Suppressor macrophage (primary cell): ENCODE results near the gene CYB561D2.

ENCODE experiments used
- DNase-seq, 4 experiments: peaks; one replicate each; pipeline ENCODE4 v3.0.0-alpha.2; 2020 to 2022

CYB561D2 gene

GRCh38 chr3:50341996-50342650 is 8.5 kb upstream of the CYB561D2 start:
- DNase-seq, result no peak

DNA sequence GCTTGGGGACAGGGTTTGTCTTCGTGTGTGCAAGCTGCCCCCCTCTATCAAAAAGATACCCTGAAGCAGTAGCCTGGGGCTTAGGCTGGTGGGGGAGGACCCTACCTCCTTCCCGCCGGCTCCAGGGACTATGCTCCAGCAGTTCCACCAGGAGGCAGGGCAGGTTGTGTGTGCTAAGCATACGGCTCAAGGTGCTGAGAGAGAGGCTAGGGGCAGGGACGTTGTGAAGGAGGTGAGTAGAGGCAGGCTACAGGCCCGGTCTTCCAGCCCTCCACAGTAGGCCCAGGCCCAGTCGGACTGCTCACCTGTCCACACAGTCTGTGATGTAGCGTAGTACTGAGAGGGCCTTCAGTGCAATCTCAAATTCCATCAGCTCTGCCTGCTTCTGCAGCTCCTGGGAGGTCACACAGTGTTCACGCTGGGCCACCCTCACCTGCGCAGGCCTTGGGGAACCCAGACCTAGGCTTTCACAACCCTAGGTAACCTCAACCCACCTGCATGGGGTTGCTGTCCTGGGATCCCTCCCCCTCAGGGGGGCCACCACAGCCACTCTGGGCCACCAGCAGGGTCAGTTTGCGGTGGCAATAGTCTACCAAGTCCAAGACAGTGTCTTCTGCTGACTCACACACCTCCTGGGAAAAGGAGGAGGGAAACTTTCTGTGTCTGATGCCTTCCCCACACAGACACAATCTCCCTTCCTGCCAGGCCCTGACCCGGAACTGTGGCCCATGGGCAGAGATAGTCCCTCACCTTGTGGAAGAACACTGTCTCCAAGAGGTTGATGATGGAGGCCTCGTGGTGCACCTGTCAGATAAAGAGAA is 7.6 kb upstream of the CYB561D2 start:
- no peak for DNase-seq

DNA sequence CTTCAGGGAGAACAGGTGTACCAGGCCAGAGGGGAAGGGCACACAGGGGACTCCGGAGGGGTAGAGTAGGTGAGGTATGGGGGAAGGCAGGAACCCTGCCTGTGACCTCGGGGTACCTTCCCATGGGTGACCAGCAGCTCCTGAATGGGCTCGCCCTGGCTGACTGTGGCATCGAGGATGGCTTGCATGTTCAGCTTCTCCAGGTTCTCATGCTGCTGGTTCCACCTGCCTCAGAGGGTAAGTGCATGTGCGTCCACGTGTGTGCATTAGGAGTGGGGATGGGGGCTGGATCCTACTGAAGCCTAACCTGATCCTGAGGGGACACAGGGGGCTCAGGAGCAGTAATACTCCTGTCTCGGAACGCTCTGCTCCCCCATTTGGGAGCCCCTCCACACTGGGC is 5.7 kb upstream of the CYB561D2 start:
- DNase-seq, result no peak

GRCh38 chr3:50345586-50346234 is 5.0 kb upstream of the CYB561D2 start, which contains the start of gene ZMYND10:
ZMYND10 (minus strand) TSS chr3:50345732; CDS start chr3:50345579, 153 bp downstream.
- peak; percentile 81 to 93 (median 87) for DNase-seq

DNA sequence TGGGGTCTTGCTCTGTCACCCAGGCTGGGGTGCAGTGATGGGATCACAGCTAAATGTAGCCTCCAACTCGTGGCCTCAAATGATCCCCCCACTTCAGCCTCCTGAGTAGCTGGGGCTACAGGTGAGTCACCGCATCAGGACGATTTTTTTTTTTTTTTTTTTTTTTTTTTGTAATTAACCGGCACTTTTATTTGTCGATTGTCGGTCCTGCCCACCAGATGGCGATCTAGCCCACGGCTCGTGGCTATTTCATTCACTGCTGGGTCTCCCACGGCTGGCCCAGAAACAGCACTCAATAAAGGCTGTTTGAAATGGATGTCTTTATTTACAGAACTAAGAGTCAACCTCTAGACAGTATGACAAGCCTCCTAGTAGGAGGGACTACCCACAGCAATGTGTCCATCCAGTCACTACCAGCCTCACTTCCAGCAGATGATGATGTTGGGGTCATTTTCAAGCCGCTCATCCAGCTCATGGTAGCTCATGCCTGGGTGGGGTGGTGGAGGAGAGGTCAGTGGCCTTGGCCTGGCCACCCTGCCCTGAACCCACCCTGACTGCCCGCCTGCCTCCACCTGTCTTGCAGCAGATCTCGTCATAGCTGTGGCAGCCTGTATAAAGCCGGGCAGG is 3.4 kb upstream of the CYB561D2 start:
- DNase-seq, result peak; percentile 79 to 86 (median 82)

GRCh38 chr3:50350213-50350526 is 492 bp upstream of the CYB561D2 start:
- no peak for DNase-seq

- no peak for DNase-seq
Observed at GRCh38 chr3:50351323-50351697, 648 bp downstream of the CYB561D2 start.

DNA sequence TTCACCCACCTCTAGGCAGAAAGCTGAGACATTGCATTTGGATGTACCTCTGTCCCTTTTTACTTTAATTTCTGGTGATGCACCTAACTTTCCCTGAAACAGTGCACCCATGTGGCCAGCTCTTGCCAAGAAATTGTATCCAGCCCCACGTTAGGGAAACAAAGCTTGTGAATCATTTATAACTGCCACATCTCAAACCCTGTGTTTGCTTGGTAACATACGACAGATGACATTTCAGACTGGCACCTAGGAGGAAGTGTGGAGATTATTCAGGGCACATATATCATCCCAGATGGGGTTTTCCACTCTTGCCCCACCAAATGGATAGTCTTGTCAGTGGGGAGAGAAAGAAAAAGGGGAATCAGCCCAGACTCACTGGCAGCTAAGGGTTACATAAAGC is 2.1 kb downstream of the CYB561D2 start:
- DNase-seq, result peak; percentile 43 to 72 (median 50)

DNA sequence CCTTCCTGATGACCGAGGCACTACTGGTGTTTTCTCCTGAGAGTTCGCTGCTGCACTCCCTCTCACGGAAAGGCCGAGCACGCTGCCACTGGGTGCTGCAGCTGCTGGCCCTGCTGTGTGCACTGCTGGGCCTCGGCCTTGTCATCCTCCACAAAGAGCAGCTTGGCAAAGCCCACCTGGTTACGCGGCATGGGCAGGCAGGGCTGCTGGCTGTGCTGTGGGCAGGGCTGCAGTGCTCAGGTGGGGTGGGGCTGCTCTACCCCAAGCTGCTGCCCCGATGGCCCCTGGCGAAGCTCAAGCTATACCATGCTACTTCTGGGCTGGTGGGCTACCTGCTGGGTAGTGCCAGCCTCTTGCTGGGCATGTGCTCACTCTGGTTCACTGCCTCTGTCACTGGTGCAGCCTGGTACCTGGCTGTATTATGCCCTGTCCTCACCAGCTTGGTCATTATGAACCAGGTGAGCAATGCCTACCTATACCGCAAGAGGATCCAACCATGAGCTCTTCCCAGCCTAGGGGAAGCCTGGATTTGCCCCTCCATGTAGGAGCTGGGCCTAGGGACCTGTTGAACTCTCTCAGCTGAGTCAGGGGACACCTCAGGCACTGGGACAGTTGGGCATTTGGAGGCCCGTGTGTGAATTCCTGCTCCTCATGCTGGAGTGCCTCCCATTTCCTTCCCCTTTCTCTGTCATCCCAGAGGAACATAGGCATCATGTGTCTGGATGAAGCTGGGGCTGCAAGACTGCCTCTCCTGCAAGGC is 2.8 kb downstream of the CYB561D2 start:
- DNase-seq, result no peak

DNA sequence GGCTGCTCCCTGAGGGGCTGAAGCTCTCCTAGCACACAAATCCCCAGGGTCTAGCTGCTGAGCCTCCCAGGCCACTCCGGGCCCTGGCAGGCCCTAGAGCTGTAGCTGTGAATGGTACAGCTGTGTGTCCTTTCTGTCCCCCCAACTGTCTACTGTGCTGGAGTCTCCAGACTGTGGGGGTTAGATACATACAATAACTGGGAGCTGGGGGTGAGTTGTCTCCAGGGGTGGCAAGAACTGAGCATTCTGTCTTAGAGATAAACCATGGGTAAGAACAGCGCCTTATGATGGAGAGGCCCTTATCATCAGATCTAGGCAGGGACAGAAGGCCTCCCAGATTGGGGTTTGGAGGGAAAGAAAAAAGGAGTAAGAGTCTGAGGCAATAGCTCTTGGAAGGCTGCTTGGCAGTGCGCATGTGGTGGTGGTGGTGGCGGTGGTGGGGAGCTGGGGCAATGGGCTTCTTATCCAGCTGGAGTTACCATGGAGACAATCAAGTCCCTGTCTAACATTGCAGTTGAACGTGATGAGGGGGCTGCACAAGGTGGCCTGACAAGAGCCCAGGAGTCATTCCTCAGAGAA is 3.6 kb downstream of the CYB561D2 start:
- no peak for DNase-seq

DNA sequence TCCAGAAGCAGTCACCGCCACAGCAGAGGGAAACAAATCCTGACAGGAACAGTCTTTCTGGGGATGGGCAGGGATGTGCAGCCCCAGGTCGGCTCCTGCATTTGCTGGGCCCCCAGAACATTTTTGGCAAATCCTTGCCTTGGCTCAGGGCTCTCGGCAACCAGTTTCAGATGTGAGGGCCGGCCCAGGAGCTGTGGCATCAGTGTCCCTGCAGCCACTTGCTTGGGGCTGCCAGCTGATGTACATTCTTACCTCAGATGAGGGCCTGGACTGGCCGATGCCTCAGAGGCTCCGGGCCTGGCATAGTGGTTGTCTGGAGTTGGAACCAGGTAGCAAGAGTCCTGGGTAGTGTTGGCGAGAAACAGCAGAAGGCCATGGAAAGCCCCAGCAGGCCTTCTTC is 4.2 kb downstream of the CYB561D2 start:
- no peak for DNase-seq

DNA sequence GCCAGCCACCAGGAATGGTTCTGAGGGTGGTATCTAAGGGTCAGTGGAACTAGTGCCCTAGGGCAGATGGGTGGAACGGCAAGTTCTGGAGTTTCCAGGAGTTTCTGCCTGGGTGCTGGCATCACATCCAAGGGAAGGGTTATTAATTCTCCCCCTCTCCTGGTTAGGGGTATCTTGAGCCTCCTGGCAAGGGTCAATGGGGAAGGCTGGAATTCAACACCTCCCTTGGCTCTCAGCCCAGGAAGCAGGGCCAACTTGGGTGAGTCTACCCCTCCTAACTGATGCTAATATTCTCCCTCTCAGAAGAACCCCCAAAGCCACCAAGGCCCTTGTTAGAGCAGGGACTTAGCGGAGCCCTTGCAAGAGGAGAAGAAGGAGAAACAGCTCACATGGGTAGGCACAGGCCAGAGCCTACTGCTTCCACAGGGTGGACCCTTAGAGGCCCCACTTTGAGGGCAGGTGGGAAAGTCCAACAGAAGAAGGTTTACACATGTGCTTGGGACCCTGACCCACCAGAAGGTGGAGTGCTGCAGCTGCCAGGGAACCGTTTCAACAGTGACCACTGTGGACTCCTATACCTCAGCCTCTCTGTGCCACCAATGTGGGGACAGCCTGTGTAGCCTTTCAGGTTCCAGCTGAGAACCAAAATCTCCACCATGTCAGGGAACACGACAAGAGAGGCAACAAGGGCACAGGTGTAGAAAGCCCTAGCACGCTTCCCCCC is 5.3 kb downstream of the CYB561D2 start:
- DNase-seq, result no peak

DNA sequence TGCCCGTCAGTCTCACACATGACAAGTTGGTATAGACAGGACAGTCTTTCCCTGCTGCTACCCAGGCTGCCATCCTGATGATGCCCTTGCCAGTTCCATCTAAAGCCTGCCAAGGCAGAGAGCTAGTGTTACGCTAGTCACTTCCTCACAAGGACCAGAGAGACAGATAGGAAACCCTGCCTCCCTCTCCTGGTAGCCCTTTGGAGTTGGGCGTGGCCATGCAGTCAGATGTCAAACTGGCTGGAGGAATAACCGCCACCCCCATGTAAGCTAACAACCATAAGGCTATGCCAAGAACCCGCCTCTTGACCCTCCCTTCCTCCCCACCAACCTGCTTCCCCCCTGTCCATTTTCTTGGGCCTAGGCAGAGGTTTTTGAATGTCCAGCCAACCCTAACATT is 5.9 kb downstream of the CYB561D2 start:
- DNase-seq, result peak; percentile 32 to 66 (median 64)

DNA sequence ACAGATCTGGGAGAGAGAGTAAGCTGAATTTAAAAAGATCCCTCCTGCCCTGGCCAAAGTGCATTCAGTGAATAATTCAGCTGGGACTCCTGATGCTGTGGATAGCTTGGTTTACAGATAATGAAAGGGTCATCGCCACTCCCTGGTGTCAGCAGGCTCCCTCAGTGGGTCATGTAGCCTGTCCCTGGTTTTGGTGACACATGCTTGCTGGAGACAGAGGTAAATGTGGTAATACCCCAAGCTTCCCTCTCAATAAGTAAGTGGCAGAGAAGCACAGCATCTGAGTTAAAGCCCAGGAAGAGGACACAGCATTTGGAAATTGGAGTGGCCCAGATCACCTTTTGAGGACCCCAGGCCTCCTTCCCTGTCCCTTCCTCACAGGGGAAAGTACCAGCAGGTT is 6.8 kb downstream of the CYB561D2 start:
- peak in 2 of 4 experiments; percentile 31 to 52 for DNase-seq

DNA sequence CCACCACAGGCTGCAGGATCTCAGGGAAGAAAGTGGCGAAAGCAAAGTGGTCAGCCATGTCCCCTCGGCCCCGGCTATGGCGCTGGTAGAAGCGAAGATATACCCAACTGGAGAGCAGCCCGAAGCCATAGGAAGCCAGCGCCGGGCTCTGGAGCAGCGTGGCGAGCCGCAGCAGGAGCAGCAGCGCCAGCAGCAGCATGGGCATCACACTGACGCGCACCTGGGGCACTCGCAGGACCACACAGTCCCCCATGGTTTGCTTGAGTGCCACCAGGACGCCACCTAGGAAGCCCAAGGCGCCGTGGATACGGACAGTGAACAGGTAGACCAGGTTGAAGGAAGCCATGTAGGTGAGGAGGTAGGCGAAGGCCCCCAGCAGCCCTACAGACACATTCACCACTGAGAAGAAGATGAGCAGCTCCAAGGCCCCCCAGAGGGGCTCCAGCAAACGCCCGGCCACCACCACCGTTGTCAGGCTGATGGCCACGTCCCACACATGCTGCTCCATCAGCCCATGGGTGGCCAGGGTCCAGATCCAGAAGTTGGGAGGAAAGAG is 7.8 kb downstream of the CYB561D2 start:
- DNase-seq, result no peak

- peak; percentile 95 to 98 (median 98) for DNase-seq
Observed at GRCh38 chr3:50358911-50359759, 8.5 kb downstream of the CYB561D2 start, which contains the start of gene TMEM115. TMEM115 (minus strand) TSS chr3:50359521; CDS start chr3:50359063, 458 bp downstream.

GRCh38 chr3:50359760-50360110 is 9.1 kb downstream of the CYB561D2 start:
- no peak for DNase-seq

- no peak for DNase-seq
Observed at GRCh38 chr3:50364573-50365079, 14.0 kb downstream of the CYB561D2 start.

- peak; percentile 70 to 91 (median 82) for DNase-seq
Observed at GRCh38 chr3:50365080-50365841, 14.6 kb downstream of the CYB561D2 start.
